Middle frontal gyrus (tissue), 1 donor: ENCODE results near the gene CT45A6.
"Not testable (repeated sequence)": the region's sequence is repeated elsewhere in the genome, so short reads cannot be mapped to it uniquely, and the experiment has no call there.

Experiments used
- DNase-seq: peaks from one replicate; pipeline ENCODE4 v3.0.0-alpha.2; 2015; ENCODE audit warnings: low spot score; ENCODE audit errors: extremely low spot score

The CT45A6 gene

GRCh38 chrX:135802687-135803086 lies at the start of gene CT45A6:
Gene CT45A6 (minus strand): TSS chrX:135802787. CDS start chrX:135798993, 3,794 bp downstream.
- DNase-seq, result not testable (repeated sequence)

GRCh38 chrX:135837180-135837579 lies 34.6 kb upstream of the CT45A6 start, which contains the start of gene CT45A7:
Gene CT45A7 (minus strand): TSS chrX:135837280. CDS start chrX:135833533, 3,747 bp downstream.
- not testable (repeated sequence) for DNase-seq

- not testable (repeated sequence) for DNase-seq
These were observed 17.3 kb upstream of the CT45A6 start, which contains the start of gene CT45A2 for GRCh38 chrX:135819912-135820311. Gene CT45A2 (minus strand): TSS chrX:135820012. CDS start chrX:135816265, 3,747 bp downstream.

GRCh38 chrX:135785403-135785802 lies 17.2 kb downstream of the CT45A6 start, which contains the start of gene CT45A5:
Gene CT45A5 (minus strand): TSS chrX:135785503. CDS start chrX:135781729, 3,774 bp downstream.
- not testable (repeated sequence) for DNase-seq

GRCh38 chrX:135768091-135768490 lies 34.5 kb downstream of the CT45A6 start, which contains the start of gene CT45A3:
Gene CT45A3 (minus strand): TSS chrX:135768191. CDS start chrX:135764444, 3,747 bp downstream.
- not testable (repeated sequence) for DNase-seq

- not testable (repeated sequence) for DNase-seq
These were observed 57.8 kb downstream of the CT45A6 start for GRCh38 chrX:135744739-135745138.
